ENCODE measurements around the gene GP5.

DNA sequence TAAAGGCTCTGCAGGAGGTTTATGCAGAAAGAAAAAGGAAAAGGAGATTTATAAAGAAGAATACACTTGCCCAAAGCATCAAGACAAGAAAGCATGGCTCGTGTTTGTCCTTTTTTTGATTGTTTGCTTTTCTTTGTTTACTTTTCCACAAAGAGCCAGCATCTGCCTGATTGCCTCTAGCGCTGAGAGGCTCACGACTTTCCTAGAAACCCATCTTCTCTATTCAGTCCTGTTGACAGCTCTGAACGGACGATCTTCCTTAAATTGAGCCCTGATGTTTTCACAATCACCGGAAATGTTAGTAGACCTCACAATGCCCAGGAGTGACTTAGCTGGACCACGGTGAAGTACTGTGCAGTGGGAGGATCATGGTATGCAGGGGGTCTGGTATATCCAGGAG lies 12.4 kb downstream of the GP5 start:
- no peak for TF ChIP-seq POLR2AphosphoS5 (IDR thresholded peaks at IDR 0.05; ENCODE audit: low read depth, low read length)
- TF ChIP-seq, protein P1, sequence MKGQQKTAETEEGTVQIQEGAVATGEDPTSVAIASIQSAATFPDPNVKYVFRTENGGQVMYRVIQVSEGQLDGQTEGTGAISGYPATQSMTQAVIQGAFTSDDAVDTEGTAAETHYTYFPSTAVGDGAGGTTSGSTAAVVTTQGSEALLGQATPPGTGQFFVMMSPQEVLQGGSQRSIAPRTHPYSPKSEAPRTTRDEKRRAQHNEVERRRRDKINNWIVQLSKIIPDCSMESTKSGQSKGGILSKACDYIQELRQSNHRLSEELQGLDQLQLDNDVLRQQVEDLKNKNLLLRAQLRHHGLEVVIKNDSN (IDR thresholded peaks at IDR 0.05; ENCODE audit: borderline replicate concordance, low read depth): no peak
- TF ChIP-seq, protein P2, sequence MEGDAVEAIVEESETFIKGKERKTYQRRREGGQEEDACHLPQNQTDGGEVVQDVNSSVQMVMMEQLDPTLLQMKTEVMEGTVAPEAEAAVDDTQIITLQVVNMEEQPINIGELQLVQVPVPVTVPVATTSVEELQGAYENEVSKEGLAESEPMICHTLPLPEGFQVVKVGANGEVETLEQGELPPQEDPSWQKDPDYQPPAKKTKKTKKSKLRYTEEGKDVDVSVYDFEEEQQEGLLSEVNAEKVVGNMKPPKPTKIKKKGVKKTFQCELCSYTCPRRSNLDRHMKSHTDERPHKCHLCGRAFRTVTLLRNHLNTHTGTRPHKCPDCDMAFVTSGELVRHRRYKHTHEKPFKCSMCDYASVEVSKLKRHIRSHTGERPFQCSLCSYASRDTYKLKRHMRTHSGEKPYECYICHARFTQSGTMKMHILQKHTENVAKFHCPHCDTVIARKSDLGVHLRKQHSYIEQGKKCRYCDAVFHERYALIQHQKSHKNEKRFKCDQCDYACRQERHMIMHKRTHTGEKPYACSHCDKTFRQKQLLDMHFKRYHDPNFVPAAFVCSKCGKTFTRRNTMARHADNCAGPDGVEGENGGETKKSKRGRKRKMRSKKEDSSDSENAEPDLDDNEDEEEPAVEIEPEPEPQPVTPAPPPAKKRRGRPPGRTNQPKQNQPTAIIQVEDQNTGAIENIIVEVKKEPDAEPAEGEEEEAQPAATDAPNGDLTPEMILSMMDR (IDR thresholded peaks at IDR 0.05): no peak
- no peak for TF ChIP-seq FOXJ3 (CRISPR knock-in tag; IDR thresholded peaks at IDR 0.05)
